ENCODE measurements around the gene GALNT10.

GALNT10 gene

GRCh38 chr5:154451957-154452356, 261.4 kb downstream of the GALNT10 start:
- DNase-seq = no peak

GRCh38 chr5:154455585-154455984, 265.1 kb downstream of the GALNT10 start:
- no peak for DNase-seq

GRCh38 chr5:154456540-154456939, 266.0 kb downstream of the GALNT10 start:
- no peak for DNase-seq

- no peak for DNase-seq
These were observed 268.5 kb downstream of the GALNT10 start for GRCh38 chr5:154459015-154459414.

- DNase-seq = no peak
These were observed 269.6 kb downstream of the GALNT10 start for GRCh38 chr5:154460172-154460571.

- no peak for DNase-seq
These were observed 271.0 kb downstream of the GALNT10 start for GRCh38 chr5:154461531-154461930.

- no peak for DNase-seq
These were observed 273.9 kb downstream of the GALNT10 start for GRCh38 chr5:154464438-154464837.

- DNase-seq = no peak
These were observed 274.6 kb downstream of the GALNT10 start for GRCh38 chr5:154465169-154465568.

- no peak for DNase-seq
These were observed 275.6 kb downstream of the GALNT10 start for GRCh38 chr5:154466147-154466546.

GRCh38 chr5:154466671-154467070, 276.1 kb downstream of the GALNT10 start:
- no peak for DNase-seq

GRCh38 chr5:154467655-154468354, 277.3 kb downstream of the GALNT10 start:
- DNase-seq = peak; percentile 38

- DNase-seq = no peak
These were observed 279.6 kb downstream of the GALNT10 start for GRCh38 chr5:154470137-154470536.

All from NCI-H1105 treated with DMSO at 0.1 percent for 48 hours (cell line).